ENCODE results near the gene RNF144B.
"Not testable (repeated sequence)": the region's sequence is repeated elsewhere in the genome, so short reads cannot be mapped to it uniquely, and the experiment has no call there.

Gene RNF144B

DNA sequence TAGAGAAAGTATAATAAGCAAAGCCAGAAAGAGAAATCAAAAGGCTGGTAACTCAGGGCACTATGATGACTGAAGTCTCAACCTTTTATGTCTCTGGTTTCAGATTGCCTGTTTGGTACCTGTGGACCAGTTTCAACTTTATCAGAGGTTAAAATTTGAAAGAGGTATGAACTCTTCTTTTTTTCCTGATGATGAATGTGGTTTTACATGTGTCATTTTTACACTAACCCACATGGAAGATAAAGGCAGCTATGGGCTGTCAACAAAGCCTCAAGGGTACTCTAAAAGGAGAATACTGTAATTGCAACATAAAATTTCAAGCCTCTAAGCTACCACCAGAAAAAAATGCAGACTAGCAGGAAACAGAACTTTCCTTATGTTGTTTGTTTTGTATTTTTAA is 52.4 kb downstream of the RNF144B start:
- in situ Hi-C loops (cut with MboI; ENCODE audit: low sequenced_read_pairs), result no loop called here

DNA sequence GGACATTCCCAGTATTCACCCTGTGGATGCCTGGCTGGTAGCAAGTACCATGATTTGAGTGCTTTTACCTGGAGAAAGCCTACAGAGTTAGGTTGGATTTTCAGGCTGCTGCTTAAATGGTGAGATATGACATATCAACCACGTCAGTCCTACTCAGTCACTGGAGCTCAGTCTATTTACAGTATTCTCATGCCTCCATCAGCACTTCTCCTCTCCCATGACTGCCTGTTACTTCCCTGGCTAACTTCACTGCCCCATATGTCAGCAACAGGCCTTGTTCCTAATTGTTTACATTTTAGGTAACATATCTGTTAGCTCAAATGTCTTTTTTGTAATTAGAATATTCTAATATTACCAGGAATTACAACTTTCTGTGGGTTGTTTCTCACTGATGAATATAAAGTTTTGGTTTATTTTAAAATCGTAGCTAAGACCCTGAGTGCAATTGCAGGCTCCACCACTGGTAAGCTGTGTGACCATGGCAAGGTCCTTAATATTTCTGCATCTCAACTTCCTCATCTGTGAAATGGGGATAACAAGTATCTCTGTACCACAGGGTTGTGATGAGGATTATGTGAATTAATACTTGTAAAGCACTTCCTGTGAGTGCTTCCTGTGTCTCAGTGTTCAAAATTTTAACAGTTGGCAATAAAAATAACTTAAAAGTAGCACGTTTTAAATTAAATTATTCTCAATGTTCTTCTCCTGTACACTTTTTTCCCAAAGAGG is 54.3 kb downstream of the RNF144B start:
- in situ Hi-C loops (cut with MboI; ENCODE audit: low sequenced_read_pairs), result no loop called here

DNA sequence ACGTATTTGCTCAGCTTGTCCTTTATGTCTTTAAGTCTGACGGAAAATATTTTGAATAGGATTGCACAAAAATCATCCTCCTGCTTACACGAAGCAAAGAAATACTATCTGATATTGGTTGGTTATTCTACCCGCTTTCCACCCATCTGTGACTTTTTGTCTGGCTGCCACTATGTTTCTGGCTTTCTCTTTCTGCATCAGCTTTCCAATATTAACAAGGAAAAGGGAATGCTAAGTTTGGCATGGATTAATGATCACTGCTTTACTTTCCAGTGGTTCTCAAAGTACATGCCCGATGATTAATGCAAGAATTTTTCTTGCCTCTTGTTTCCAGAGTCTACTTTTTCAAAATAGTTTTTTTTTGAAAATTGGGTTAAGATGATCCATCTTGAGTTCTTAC is 57.0 kb downstream of the RNF144B start:
- in situ Hi-C loops (cut with MboI; ENCODE audit: low sequenced_read_pairs), result no loop called here

GRCh38 chr6:18445228-18445627 is 58.1 kb downstream of the RNF144B start:
- in situ Hi-C loops (cut with MboI; ENCODE audit: low sequenced_read_pairs), result no loop called here

DNA sequence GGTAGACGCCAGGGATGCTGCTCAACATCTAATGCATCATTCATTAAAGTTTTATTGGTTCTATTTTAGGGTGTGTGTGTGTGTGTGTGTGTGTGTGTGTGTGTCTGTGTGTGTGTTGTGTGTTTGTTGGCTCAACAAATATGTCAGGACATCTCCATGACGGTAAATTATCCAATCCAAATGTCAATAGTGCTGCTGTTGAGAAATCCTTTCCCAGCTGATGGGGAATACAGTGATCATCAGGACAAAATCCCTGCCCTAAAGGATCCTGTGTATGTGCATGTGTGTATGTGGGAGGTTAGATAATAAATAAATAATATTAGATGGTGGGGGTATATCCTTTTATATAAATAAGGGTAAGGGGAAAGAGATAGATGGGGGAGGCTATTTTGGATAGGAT is 59.6 kb downstream of the RNF144B start:
- in situ Hi-C loops (cut with MboI; ENCODE audit: low sequenced_read_pairs), result no loop called here

GRCh38 chr6:18447552-18447951 is 60.4 kb downstream of the RNF144B start:
- in situ Hi-C loops (cut with MboI; ENCODE audit: low sequenced_read_pairs), result no loop called here

DNA sequence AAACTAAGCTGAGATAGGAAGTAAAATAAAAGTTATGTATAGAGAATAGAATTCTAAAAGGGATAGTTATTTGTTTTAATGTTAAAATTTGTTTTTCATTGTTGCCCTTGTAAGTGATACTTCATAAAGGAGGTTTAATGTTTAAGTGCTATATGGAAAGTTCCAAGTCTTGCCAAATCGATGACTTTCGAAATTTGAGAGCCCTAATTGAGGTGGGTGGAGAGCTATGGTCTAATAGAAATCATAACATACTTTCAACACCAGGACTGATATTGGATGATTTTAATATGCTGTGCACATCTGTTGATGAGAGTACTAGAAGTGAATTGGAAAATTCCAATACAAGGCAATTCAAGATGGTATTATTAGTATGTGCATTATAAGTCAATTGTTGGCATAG is 64.6 kb downstream of the RNF144B start:
- in situ Hi-C loops (cut with MboI; ENCODE audit: low sequenced_read_pairs), result no loop called here

DNA sequence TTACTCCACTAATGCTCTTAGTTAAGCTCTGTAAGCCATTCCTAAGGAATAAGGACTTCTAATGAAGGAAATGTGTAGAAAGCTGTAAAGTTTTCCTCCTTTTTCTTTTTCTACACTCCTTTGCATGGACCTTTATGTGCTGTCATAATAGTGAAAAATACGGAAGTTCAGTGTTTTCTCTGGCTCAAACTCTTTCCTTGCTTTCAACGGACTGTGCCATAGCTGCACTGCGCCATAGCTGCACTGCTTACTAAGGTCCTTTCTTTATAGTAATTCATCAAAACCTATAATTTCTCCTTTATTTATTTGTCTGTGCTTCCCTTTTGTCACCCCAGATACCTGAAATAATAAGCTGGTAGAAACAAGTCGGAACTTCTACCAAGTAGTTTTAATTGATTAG is 67.3 kb downstream of the RNF144B start:
- in situ Hi-C loops (cut with MboI; ENCODE audit: low sequenced_read_pairs), result no loop called here

DNA sequence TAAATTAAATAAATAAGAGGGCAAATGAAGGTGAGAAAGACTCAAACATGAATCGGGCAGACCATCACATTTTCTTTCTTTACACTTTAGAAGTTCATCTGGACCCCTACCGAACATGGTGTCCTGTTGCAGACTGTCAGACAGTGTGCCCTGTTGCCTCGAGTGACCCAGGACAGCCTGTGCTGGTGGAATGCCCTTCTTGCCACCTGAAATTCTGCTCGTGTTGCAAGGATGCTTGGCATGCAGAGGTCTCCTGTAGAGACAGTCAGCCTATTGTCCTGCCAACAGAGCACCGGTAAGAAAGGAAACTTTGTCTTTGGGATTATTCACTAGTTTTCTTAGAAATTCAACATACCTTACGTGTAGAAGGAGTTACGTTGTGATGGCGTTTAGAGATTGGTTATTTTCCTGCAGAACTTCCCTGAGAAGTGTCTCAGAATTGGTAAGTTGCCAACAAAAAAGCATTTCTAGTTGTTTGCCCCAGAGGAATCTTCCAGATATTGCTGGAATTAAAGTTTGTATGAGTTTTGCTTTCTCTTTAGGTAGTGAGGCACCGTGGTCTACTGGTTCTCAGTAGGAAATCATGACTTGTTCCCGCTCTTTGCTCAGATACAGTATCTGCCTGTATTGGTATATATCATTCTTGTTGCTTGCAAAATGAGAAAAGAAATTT is 70.1 kb downstream of the RNF144B start:
- in situ Hi-C loops (cut with MboI; ENCODE audit: low sequenced_read_pairs), result no loop called here

- in situ Hi-C loops (cut with MboI; ENCODE audit: low sequenced_read_pairs), result not testable (repeated sequence)
These were observed 70.9 kb downstream of the RNF144B start for GRCh38 chr6:18458086-18458485.

DNA sequence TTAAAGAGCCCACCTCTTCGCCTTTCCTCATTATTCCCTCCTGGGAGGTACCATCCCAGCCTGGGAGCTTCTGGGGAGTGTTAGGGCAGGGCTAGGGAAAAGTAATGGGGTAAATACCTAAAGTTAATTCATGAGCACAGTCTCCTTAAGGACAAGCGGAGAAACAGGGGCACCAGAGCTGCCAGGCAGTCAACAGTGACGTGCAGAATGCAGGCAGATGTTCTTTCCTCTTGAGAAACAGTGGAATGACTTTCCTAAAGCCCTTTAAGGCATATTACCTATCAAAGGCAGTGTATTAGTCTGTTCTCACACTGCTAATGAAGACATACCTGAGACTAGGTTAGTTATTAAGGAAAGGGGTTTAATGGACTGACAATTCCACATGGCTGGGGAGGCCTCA is 76.3 kb downstream of the RNF144B start:
- in situ Hi-C loops (cut with MboI; ENCODE audit: low sequenced_read_pairs), result no loop called here

- in situ Hi-C loops (cut with MboI; ENCODE audit: low sequenced_read_pairs), result no loop called here
These were observed 77.0 kb downstream of the RNF144B start for GRCh38 chr6:18464176-18464575.

DNA sequence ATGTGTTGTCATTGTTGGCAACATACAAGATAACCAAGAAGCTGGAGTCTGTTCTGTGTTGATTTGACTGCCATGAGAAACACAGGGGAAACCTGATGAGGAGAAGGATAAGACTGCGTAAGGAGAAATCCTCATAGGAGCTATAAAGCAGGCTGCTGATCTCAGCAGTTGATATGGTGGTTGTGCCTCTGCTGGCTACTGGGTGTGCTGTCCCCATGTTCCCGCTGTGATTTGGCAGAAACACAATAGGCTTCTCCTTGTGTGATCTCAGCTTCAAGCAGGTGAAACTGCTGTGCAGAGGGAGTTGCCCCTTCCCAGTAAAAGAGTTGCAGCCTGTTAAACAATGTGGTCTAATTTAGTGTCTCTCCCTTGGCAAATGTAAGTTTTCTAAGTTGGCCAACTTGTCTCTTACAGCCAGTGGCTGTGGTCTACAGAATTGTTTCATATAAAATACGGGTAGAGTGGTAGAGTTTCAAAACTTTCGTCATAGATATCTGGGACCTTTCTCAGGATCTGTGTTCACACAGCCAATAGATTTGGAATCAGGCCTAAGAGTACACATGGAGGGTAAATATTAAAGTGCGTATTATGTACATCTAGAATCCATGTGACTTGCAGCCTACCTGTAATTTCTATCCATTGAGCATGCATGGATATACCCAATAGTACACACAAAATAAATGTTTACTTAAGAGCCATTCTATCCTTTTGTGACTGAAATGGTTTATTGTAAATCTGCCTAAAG is 78.4 kb downstream of the RNF144B start:
- in situ Hi-C loops (cut with MboI; ENCODE audit: low sequenced_read_pairs), result no loop called here

- in situ Hi-C loops (cut with MboI; ENCODE audit: low sequenced_read_pairs), result no loop called here
These were observed 80.8 kb downstream of the RNF144B start for GRCh38 chr6:18467741-18468502.

DNA sequence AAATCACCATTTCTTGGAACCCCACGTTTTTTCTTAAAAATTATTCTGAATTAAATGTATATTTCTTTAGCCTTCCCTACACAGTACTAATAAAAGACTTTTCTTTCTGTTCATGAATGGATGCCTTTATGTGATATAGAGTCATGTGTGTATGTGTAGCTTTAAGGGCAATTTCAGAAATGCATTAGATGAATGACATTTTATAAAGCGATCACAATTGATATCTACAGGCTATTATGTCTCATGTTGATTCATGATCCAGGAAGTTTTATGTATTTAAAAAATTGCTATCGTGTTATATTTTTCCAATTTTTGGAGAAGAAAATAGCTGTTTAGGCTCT is 81.3 kb downstream of the RNF144B start:
- in situ Hi-C loops (cut with MboI; ENCODE audit: low sequenced_read_pairs), result no loop called here

DNA sequence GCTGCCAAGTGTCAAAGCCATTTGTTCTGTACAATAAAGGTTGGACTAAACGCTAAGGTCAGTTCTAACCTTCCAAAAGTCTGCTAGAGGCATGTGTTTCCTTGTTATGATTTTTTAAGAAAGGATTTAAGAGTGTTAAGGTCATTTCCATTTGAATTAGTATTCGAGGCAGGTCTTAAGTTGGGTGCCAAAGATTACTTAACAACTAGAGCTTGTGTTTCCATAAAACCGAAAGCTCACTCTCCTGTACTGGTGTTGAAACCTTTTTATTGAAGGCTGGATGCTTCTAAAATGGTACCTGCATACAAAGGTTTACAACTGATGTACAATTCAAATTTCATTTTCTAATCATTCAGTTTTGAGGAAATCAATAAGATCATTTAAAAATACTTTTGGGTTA is 82.4 kb downstream of the RNF144B start:
- in situ Hi-C loops (cut with MboI; ENCODE audit: low sequenced_read_pairs), result no loop called here

DNA sequence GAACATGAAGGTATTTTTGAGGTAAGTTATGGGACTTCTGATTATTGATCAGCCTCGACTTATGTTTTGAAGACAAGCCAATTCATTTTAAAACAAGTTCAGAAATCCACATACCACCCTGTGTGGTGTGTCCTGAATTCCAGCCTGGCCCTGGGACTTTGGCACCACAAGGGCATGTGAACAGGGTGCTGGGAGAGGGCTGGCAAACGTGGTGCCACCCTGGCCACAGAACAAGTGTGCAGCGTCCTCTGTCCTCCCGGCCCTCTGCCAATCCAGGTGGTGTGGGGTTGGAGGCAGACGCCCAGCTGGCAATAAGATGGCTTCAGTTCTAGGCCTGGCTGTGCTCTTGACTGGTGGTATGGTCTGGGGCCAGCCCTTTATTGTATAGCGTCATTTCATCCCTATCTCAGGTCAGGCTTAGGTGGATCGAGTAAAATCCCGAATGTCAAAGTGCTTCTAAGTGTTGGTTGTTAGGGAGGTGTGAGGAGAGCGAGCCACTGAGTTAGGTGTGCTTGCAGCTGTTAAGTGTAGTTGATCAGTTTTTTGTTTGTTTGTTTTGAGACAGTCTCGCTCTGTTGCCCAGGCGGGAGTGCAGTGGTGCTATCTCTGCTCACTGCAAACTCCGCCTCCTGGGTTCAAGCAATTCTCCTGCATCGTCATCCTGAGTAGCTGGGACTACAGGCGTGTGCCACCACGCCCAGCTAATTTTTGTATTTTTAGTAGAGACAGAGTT is 84.2 kb downstream of the RNF144B start:
- in situ Hi-C loops (cut with MboI; ENCODE audit: low sequenced_read_pairs), result no loop called here

DNA sequence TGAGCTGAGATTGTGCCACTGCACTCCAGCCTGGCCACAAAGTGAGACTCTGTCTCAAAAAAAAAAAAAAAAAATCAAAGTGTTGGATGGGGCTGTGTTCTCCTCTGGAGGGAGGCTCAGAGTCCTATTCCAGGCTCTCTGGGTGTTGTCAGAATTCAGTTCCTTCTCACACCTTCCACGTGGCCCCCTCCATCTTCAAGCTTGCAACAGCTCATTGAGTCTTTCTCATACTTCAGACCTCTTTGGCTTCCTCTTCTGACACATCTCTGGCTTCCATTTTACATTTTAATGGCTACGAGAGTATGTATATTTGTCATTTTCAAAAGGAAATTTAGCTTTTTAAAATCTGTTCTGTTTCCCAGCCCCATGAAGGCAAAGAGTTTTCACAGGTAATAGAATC is 85.8 kb downstream of the RNF144B start:
- in situ Hi-C loops (cut with MboI; ENCODE audit: low sequenced_read_pairs), result no loop called here

- in situ Hi-C loops (cut with MboI; ENCODE audit: low sequenced_read_pairs), result no loop called here
These were observed 86.6 kb downstream of the RNF144B start for GRCh38 chr6:18473755-18474154.

- in situ Hi-C loops (cut with MboI; ENCODE audit: low sequenced_read_pairs), result no loop called here
These were observed 90.3 kb downstream of the RNF144B start for GRCh38 chr6:18477301-18477941.
